SU-DHL-6 (cell line): ENCODE measurements around the gene SH3RF3.

ENCODE experiments used
- H2AFZ ChIP-seq: fragments of 200-600 bp; sonication (generic); 2 replicates; pipeline ENCODE4 v1.6.1; 2014; ENCODE audit warnings: low read depth, mild to moderate bottlenecking, moderate library complexity, mixed read lengths, antibody characterized with exemption, low read length; ENCODE audit not compliant: severe bottlenecking
- H3F3A ChIP-seq: fragments of 200-600 bp; shearing (Covaris generic); 2 replicates; pipeline ENCODE4 v1.6.0; 2016; ENCODE audit warnings: antibody characterized with exemption, mild to moderate bottlenecking; ENCODE audit not compliant: insufficient read depth
- H3K27ac ChIP-seq: fragments of 200-600 bp; sonication (generic); 2 replicates; pipeline ENCODE4 v1.5.1; 2016; ENCODE audit warnings: low read depth, mild to moderate bottlenecking, low read length, moderate library complexity, mixed read lengths
- H3K27me3 ChIP-seq: fragments of 200-600 bp; sonication (generic), shearing (Covaris generic); 2 replicates; pipeline ENCODE4 v1.6.0; 2014; ENCODE audit warnings: mild to moderate bottlenecking, low read length
- H3K36me3 ChIP-seq: fragments of 200-600 bp; sonication (generic); 2 replicates; pipeline ENCODE4 v1.6.1; 2014; ENCODE audit warnings: mild to moderate bottlenecking, low read length, mixed read lengths
- H3K4me2 ChIP-seq: fragments of 300-600, 200-600 bp; shearing (Covaris generic), sonication (generic); 2 replicates; pipeline ENCODE4 v1.6.0; 2014; ENCODE audit warnings: low read length, low read depth, mild to moderate bottlenecking; ENCODE audit not compliant: poor library complexity, severe bottlenecking
- H3K4me3 ChIP-seq: fragments of 200-600 bp; sonication (generic); 2 replicates; pipeline ENCODE4 v1.5.1; 2014; ENCODE audit warnings: antibody characterized with exemption, low read length, mild to moderate bottlenecking, mixed read lengths; ENCODE audit not compliant: insufficient read depth, poor library complexity, severe bottlenecking
- H3K79me2 ChIP-seq: fragments of 200-600 bp; sonication (generic); 2 replicates; pipeline ENCODE4 v1.6.1; 2014; ENCODE audit warnings: mild to moderate bottlenecking, low read length, moderate library complexity; ENCODE audit not compliant: insufficient read depth
- H3K9ac ChIP-seq: fragments of 200-600 bp; sonication (generic); 2 replicates; pipeline ENCODE4 v1.7.0; 2014; ENCODE audit warnings: mild to moderate bottlenecking, low read length
- H3K9me2 ChIP-seq: fragments of 200-600 bp; sonication (generic); replicated peaks from 2 replicates; pipeline ENCODE4 v1.6.1; 2014; ENCODE audit warnings: low read length; ENCODE audit not compliant: insufficient read depth
- H3K9me3 ChIP-seq: fragments of 200-600 bp; sonication (generic); 2 replicates; pipeline ENCODE4 v1.6.1; 2014; ENCODE audit warnings: low read length, mixed read lengths; ENCODE audit not compliant: insufficient read depth
- H4K20me1 ChIP-seq: fragments of 200-600 bp; sonication (generic); 2 replicates; pipeline ENCODE4 v1.6.1; 2014; ENCODE audit warnings: low read depth, mild to moderate bottlenecking, antibody characterized with exemption, low read length, moderate library complexity, mixed read lengths
- EZH2phosphoT487 ChIP-seq: fragments of 200-600 bp; sonication (generic), shearing (Covaris generic); conservative IDR thresholded peaks from 2 replicates; pipeline ENCODE4 v1.6.1; 2018; ENCODE audit warnings: mild to moderate bottlenecking, antibody characterized with exemption, low read length, moderate library complexity, mixed read lengths
- TF ChIP-seq, protein P1 (sequence below): fragments of 200-600 bp; sonication (generic); IDR thresholded peaks from one replicate; pipeline ENCODE4 v1.5.1; 2017; ENCODE audit warnings: antibody characterized with exemption, mild to moderate bottlenecking, low read length, moderate library complexity; ENCODE audit not compliant: insufficient read depth, poor library complexity, severe bottlenecking

Gene SH3RF3

DNA sequence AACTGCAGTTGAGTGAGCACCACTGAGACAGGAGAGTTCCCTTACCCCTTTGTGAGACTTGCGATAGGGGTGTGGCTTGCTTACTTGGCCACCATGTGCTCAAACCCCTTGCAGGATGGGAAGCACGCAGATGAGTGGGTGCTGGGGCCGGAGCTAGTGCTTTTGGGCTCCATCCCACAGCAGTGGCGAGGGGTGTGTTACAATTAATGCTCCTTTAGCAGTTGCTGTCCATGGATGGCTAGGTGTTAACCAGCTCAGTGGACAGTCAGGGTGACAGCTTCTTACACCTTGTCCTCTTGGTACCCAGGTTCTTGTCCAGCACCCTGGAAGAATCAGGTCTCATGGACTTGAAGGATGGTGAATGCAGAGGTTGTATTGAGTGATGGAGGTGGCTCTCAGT, 103.9 kb downstream of the SH3RF3 start:
- Histone ChIP-seq H3K27me3 (no peaks in the 10 kb centered on the region), H3K4me3 (no peak overlapping the region), H3K9me2 (no peaks in the 10 kb centered on the region), H3K9ac (no peak overlapping the region), H3K36me3 (no peaks in the 10 kb centered on the region), H3K27ac (no peak overlapping the region), H4K20me1 (no peaks in the 10 kb centered on the region), H3K4me2 (no peak overlapping the region), H3K79me2 (no peaks in the 10 kb centered on the region), H3K9me3 (no peaks in the 10 kb centered on the region), H2AFZ (no peak overlapping the region), H3F3A (no peaks in the 10 kb centered on the region)
- TF ChIP-seq, protein P1, sequence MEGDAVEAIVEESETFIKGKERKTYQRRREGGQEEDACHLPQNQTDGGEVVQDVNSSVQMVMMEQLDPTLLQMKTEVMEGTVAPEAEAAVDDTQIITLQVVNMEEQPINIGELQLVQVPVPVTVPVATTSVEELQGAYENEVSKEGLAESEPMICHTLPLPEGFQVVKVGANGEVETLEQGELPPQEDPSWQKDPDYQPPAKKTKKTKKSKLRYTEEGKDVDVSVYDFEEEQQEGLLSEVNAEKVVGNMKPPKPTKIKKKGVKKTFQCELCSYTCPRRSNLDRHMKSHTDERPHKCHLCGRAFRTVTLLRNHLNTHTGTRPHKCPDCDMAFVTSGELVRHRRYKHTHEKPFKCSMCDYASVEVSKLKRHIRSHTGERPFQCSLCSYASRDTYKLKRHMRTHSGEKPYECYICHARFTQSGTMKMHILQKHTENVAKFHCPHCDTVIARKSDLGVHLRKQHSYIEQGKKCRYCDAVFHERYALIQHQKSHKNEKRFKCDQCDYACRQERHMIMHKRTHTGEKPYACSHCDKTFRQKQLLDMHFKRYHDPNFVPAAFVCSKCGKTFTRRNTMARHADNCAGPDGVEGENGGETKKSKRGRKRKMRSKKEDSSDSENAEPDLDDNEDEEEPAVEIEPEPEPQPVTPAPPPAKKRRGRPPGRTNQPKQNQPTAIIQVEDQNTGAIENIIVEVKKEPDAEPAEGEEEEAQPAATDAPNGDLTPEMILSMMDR, result no peak
- no peak for TF ChIP-seq EZH2phosphoT487

- Histone ChIP-seq H4K20me1 (no peaks in the 10 kb centered on the region), H3K4me2 (no peak overlapping the region), H3K9me2 (no peaks in the 10 kb centered on the region), H2AFZ (no peak overlapping the region), H3K9ac (no peak overlapping the region), H3K79me2 (no peaks in the 10 kb centered on the region), H3F3A (no peaks in the 10 kb centered on the region), H3K36me3 (no peaks in the 10 kb centered on the region), H3K27ac (no peak overlapping the region), H3K9me3 (no peaks in the 10 kb centered on the region), H3K27me3 (no peaks in the 10 kb centered on the region), H3K4me3 (no peak overlapping the region)
- TF ChIP-seq EZH2phosphoT487, result no peak
- TF ChIP-seq, protein P1, result no peak
These were observed 104.6 kb downstream of the SH3RF3 start for GRCh38 chr2:109233643-109234042.

GRCh38 chr2:109234355-109234754, 105.3 kb downstream of the SH3RF3 start:
- Histone ChIP-seq H3K79me2 (no peaks in the 10 kb centered on the region), H3K27me3 (no peaks in the 10 kb centered on the region), H3K27ac (no peak overlapping the region)

More at GRCh38 chr2:109234355-109234754, 105.3 kb downstream of the SH3RF3 start:
- no peak overlapping the region for H3K9ac ChIP-seq
- H3F3A ChIP-seq, result no peaks in the 10 kb centered on the region
- H4K20me1 ChIP-seq, result no peaks in the 10 kb centered on the region
- H3K4me2 ChIP-seq, result no peak overlapping the region
- H3K36me3 ChIP-seq, result no peaks in the 10 kb centered on the region
- H2AFZ ChIP-seq, result no peak overlapping the region
- H3K9me3 ChIP-seq, result no peaks in the 10 kb centered on the region
- H3K9me2 ChIP-seq, result no peaks in the 10 kb centered on the region
- TF ChIP-seq EZH2phosphoT487, result no peak
- TF ChIP-seq, protein P1, result no peak
- no peak overlapping the region for H3K4me3 ChIP-seq
